HepG2 (cell line): ENCODE data around the gene LAMA5. TPM values are rescaled to one million over a fixed set of nuclear protein-coding genes. Genes with fewer than 3 reads are reported as not detected.
A peak's percentile ranks its signal among the peaks of the same experiment; 100 is the strongest.

Experiments used
- GABPA ChIP-seq, 2 experiments: IDR thresholded peaks; 2 replicates each; pipeline ENCODE4 v1.6.1; 2011 to 2016; ENCODE audit warnings: low read depth in 2 of 2, low read length in 1 of 2, missing biosample characterization in 1 of 2, missing genetic modification characterization in 1 of 2
- MAFG ChIP-seq: sonication (generic); formaldehyde crosslinking; IDR thresholded peaks from 2 replicates; pipeline ENCODE4 v1.5.1; 2020; ENCODE audit warnings: mild to moderate bottlenecking, missing genetic modification reagents
- SMAD9 ChIP-seq: sonication (generic); formaldehyde crosslinking; IDR thresholded peaks from 2 replicates; pipeline ENCODE4 v1.5.1; 2020; ENCODE audit warnings: mild to moderate bottlenecking, missing genetic modification reagents
- SYNCRIP ChIP-seq: fragments of 200-400 bp; formaldehyde crosslinking; IDR thresholded peaks from 2 replicates; pipeline ENCODE4 v1.6.1; 2018; ENCODE audit warnings: mild to moderate bottlenecking, low read depth, low read length; ENCODE audit not compliant: insufficient read depth
- ZFP62 ChIP-seq: sonication (generic); formaldehyde crosslinking; IDR thresholded peaks from 2 replicates; pipeline ENCODE4 v1.4.0; 2020; ENCODE audit warnings: missing genetic modification reagents
- ZFP90 ChIP-seq: sonication (generic); formaldehyde crosslinking; IDR thresholded peaks from 2 replicates; pipeline ENCODE4 v1.8.0; 2022; ENCODE audit warnings: missing genetic modification reagents, mild to moderate bottlenecking, inconsistent platforms, borderline replicate concordance
- ZFX ChIP-seq: sonication (generic); formaldehyde crosslinking; IDR thresholded peaks from 2 replicates; pipeline ENCODE4 v1.4.0; 2020; ENCODE audit warnings: mild to moderate bottlenecking, low read depth, missing genetic modification reagents, moderate library complexity
- ZNF160 ChIP-seq: sonication (generic); formaldehyde crosslinking; IDR thresholded peaks from 2 replicates; pipeline ENCODE4 v1.8.0; 2022; ENCODE audit warnings: mild to moderate bottlenecking, inconsistent platforms, missing genetic modification reagents
- ZNF317 ChIP-seq: sonication (generic); formaldehyde crosslinking; IDR thresholded peaks from 2 replicates; pipeline ENCODE4 v1.5.0; 2020; ENCODE audit warnings: mild to moderate bottlenecking, missing genetic modification reagents
- ZNF354B ChIP-seq: sonication (generic); formaldehyde crosslinking; IDR thresholded peaks from 2 replicates; pipeline ENCODE4 v1.8.0; 2022; ENCODE audit warnings: mild to moderate bottlenecking, missing genetic modification reagents
- ZNF468 ChIP-seq: sonication (generic); formaldehyde crosslinking; IDR thresholded peaks from 2 replicates; pipeline ENCODE4 v1.8.0; 2022; ENCODE audit warnings: mild to moderate bottlenecking, moderate library complexity, missing genetic modification reagents
- ZNF703 ChIP-seq: sonication (generic); formaldehyde crosslinking; IDR thresholded peaks from 2 replicates; pipeline ENCODE4 v1.5.1; 2020; ENCODE audit warnings: missing genetic modification reagents, mild to moderate bottlenecking, moderate library complexity, borderline replicate concordance
- ZSCAN21 ChIP-seq: sonication (generic); formaldehyde crosslinking; IDR thresholded peaks from 2 replicates; pipeline ENCODE4 v1.8.0; 2022; ENCODE audit warnings: mild to moderate bottlenecking, missing genetic modification reagents, moderate library complexity, borderline replicate concordance
- polyA plus RNA-seq, 8 experiments: library from polyadenylated mRNA; depleted of rRNA in 3 of 8; stranded (reverse) in 7 of 8; unstranded in 1 of 8; fragments of >200 nt; fragmentation: Illumina TruSeq in 4 of 8; extraction: Trizol in 4 of 8; gene quantifications; 2 replicates each; pipeline versions ENCODE4 v1.2.1 to v1.2.3, GENCODE V29; 2011 to 2016; ENCODE audit warnings: low read depth in 4 of 8, missing spikeins in 1 of 8, mixed read lengths in 1 of 8; ENCODE audit not compliant: insufficient read depth in 1 of 8
- total RNA-seq, 5 experiments: library from RNA; depleted of rRNA; stranded (reverse); fragments of >200 nt; fragmentation: Illumina TruSeq; extraction: Trizol; gene quantifications; 2 replicates each; pipeline ENCODE4 v1.2.3, GENCODE V29; 2016; ENCODE audit warnings: low read depth in 1 of 5
- TF ChIP-seq, protein P1 (sequence below): sonication (generic); formaldehyde crosslinking; IDR thresholded peaks from 2 replicates; pipeline ENCODE4 v1.5.0; 2020; ENCODE audit warnings: missing genetic modification reagents
- TF ChIP-seq, protein P2 (sequence below): sonication (generic); formaldehyde crosslinking; IDR thresholded peaks from 2 replicates; pipeline ENCODE4 v1.9.0; 2021; ENCODE audit warnings: missing genetic modification reagents, mild to moderate bottlenecking, borderline replicate concordance
- TF ChIP-seq, protein P3 (sequence below): sonication (generic); formaldehyde crosslinking; IDR thresholded peaks from 2 replicates; pipeline ENCODE4 v1.5.0; 2020; ENCODE audit warnings: mild to moderate bottlenecking, missing genetic modification reagents, moderate library complexity
- TF ChIP-seq, protein P4 (sequence below): sonication (generic); formaldehyde crosslinking; IDR thresholded peaks from 2 replicates; pipeline ENCODE4 v1.5.0; 2020; ENCODE audit warnings: mild to moderate bottlenecking, missing genetic modification reagents, borderline replicate concordance

LAMA5 gene
- total and polyA plus RNA-seq, 2 of the 13 experiments (the other 11 are each of a cell fraction or from before 2014, with no cell fraction given): 21.0 to 44.7 TPM

DNA sequence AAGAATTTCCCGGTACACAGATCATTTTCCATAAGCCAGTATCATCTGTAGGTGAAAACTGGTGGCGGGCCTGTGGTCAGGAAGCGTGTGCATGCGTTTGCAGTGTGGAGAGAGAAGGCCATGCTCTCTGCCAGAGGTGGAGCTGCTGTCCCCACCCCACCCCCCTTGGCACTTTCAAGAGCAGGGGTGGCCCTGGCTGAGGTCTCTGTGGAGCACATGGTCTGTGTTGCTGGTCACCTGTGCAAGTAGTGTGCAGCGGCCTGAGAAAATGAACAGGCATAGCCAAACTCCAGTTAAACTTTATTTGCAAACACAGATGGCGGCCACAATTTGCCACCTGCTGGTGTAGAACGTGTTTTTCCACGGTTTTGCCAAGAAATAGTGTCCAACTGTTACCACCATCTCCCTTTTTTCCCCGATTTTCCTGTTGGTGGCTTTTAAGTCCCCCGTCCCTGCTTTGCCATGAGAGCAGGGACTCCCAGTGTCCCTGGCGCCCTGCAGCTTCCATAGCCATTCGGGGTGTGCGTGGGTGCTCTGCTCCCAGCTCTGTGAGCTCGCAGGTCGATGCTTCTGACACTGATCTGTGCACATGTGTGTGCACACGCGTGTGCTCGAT is 61.9 kb downstream of the LAMA5 start (continued):
- TF ChIP-seq MAFG (CRISPR knock-in tag) (0 out of 2 replicates have a peak, but pooled peaks have one; percentile 16), SMAD9 (CRISPR knock-in tag) (no peak), GABPA (IDR thresholded peaks at IDR 0.05; ENCODE audit: low read depth, low read length) (no peak), GABPA (CRISPR knock-in tag; IDR thresholded peaks at IDR 0.05; ENCODE audit: low read depth) (peak; percentile 58), ZFP62 (no peak), SYNCRIP (no peak), ZNF317 (no peak), ZNF703 (no peak), ZSCAN21 (CRISPR knock-in tag) (no peak), ZFX (CRISPR knock-in tag) (peak; percentile 71; the same call in 1 of the 2 replicates), ZNF468 (CRISPR knock-in tag) (no peak), ZNF160 (CRISPR knock-in tag) (no peak), ZNF354B (CRISPR knock-in tag) (no peak), ZFP90 (CRISPR knock-in tag) (no peak)
- TF ChIP-seq, protein P1, sequence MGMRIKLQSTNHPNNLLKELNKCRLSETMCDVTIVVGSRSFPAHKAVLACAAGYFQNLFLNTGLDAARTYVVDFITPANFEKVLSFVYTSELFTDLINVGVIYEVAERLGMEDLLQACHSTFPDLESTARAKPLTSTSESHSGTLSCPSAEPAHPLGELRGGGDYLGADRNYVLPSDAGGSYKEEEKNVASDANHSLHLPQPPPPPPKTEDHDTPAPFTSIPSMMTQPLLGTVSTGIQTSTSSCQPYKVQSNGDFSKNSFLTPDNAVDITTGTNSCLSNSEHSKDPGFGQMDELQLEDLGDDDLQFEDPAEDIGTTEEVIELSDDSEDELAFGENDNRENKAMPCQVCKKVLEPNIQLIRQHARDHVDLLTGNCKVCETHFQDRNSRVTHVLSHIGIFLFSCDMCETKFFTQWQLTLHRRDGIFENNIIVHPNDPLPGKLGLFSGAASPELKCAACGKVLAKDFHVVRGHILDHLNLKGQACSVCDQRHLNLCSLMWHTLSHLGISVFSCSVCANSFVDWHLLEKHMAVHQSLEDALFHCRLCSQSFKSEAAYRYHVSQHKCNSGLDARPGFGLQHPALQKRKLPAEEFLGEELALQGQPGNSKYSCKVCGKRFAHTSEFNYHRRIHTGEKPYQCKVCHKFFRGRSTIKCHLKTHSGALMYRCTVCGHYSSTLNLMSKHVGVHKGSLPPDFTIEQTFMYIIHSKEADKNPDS: no peak
- TF ChIP-seq, protein P2, sequence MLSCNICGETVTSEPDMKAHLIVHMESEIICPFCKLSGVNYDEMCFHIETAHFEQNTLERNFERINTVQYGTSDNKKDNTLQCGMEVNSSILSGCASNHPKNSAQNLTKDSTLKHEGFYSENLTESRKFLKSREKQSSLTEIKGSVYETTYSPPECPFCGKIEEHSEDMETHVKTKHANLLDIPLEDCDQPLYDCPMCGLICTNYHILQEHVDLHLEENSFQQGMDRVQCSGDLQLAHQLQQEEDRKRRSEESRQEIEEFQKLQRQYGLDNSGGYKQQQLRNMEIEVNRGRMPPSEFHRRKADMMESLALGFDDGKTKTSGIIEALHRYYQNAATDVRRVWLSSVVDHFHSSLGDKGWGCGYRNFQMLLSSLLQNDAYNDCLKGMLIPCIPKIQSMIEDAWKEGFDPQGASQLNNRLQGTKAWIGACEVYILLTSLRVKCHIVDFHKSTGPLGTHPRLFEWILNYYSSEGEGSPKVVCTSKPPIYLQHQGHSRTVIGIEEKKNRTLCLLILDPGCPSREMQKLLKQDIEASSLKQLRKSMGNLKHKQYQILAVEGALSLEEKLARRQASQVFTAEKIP (CRISPR knock-in tag): no peak
- TF ChIP-seq, protein P3, sequence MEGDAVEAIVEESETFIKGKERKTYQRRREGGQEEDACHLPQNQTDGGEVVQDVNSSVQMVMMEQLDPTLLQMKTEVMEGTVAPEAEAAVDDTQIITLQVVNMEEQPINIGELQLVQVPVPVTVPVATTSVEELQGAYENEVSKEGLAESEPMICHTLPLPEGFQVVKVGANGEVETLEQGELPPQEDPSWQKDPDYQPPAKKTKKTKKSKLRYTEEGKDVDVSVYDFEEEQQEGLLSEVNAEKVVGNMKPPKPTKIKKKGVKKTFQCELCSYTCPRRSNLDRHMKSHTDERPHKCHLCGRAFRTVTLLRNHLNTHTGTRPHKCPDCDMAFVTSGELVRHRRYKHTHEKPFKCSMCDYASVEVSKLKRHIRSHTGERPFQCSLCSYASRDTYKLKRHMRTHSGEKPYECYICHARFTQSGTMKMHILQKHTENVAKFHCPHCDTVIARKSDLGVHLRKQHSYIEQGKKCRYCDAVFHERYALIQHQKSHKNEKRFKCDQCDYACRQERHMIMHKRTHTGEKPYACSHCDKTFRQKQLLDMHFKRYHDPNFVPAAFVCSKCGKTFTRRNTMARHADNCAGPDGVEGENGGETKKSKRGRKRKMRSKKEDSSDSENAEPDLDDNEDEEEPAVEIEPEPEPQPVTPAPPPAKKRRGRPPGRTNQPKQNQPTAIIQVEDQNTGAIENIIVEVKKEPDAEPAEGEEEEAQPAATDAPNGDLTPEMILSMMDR: peak; percentile 35; the same call in 1 of the 2 replicates
- TF ChIP-seq, protein P4, sequence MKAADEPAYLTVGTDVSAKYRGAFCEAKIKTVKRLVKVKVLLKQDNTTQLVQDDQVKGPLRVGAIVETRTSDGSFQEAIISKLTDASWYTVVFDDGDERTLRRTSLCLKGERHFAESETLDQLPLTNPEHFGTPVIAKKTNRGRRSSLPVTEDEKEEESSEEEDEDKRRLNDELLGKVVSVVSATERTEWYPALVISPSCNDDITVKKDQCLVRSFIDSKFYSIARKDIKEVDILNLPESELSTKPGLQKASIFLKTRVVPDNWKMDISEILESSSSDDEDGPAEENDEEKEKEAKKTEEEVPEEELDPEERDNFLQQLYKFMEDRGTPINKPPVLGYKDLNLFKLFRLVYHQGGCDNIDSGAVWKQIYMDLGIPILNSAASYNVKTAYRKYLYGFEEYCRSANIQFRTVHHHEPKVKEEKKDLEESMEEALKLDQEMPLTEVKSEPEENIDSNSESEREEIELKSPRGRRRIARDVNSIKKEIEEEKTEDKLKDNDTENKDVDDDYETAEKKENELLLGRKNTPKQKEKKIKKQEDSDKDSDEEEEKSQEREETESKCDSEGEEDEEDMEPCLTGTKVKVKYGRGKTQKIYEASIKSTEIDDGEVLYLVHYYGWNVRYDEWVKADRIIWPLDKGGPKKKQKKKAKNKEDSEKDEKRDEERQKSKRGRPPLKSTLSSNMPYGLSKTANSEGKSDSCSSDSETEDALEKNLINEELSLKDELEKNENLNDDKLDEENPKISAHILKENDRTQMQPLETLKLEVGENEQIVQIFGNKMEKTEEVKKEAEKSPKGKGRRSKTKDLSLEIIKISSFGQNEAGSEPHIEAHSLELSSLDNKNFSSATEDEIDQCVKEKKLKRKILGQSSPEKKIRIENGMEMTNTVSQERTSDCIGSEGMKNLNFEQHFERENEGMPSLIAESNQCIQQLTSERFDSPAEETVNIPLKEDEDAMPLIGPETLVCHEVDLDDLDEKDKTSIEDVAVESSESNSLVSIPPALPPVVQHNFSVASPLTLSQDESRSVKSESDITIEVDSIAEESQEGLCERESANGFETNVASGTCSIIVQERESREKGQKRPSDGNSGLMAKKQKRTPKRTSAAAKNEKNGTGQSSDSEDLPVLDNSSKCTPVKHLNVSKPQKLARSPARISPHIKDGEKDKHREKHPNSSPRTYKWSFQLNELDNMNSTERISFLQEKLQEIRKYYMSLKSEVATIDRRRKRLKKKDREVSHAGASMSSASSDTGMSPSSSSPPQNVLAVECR (CRISPR knock-in tag): peak; percentile 37; the same call in 1 of the 2 replicates
